ENCODE data around the gene LRRC36.
"Not testable (repeated sequence)": the region's sequence is repeated elsewhere in the genome, so short reads cannot be mapped to it uniquely, and the experiment has no call there.

Gene LRRC36

DNA sequence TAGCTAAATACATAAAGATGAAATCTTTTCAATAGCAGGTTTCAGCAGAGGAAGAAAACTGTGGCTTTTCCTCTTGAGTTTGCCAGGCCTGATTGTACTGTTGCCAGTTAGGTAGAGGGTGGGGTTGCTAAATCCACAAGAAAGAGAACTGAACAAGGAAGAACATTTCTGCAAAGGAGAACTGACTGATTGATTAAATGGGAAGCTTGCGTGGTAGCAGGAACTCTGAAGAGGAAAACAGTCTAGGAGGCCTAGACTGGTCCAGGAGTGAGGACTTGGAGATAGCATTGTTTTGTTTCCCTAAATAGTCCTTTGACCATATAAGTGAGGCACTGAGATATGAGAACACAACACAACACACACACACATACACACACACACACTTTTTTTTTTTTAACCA lies 18.8 kb downstream of the LRRC36 start:
- no peak for DNase-seq

- DNase-seq, result no peak
Measured at GRCh38 chr16:67346341-67346740, 19.7 kb downstream of the LRRC36 start.

DNA sequence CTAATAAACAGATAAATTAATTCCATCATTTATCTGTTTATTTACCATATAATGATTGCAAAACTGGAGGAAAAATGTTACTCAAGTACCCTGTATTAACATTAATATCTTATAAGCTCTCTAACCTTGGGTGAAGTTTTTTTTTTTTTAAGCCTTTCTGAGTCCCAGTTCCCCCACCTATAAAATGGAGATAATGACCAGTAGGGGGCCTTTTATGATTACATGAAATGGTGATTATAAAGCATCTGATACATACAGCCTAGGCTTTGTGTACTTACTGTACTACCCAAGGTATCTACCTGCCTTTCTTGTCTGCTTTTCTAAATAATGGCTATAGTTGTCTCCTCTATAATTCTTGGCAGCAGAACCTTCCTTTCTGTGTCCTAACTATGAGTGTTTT lies 22.6 kb downstream of the LRRC36 start:
- no peak for DNase-seq

- DNase-seq, result no peak
Measured at GRCh38 chr16:67350324-67350723, 23.7 kb downstream of the LRRC36 start.

DNA sequence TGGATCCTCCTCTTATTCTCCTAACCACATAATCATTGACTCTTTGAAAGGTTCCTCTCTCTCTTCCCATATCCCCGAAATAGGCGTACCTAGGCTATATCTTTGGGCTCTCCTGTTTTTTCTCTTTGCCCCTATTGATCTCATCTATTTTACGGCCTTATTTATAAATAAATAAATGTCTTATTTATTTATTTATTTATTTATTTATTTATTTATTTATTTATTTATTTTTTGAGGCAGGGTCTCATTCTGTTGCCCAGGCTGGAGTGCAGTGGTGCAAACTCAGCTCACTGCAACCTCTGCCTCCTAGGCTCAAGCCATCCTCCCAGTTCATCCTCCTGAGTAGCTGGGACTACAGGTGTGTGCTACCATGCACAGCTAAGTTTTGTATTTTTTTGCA lies 25.8 kb downstream of the LRRC36 start:
- DNase-seq, result not testable (repeated sequence)

DNA sequence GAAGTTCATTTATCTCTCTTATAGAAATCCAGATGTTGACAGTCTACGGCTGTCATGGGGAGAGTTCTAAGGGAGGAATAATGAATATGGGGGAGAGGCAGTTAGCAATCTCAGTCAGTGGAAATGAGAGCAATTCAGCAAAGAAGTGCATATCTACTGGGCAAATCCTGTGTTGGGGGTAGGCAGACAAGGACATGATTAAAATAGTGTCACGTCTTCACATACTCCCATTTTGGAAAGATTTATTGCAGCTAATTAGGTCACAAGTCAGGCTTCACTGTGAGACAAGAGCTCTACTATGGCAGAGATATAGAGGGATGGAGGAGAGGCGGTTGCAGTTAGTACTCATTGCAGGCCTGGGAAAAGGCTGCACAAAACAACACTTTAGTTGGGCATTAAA lies 29.8 kb downstream of the LRRC36 start:
- DNase-seq, result no peak

DNA sequence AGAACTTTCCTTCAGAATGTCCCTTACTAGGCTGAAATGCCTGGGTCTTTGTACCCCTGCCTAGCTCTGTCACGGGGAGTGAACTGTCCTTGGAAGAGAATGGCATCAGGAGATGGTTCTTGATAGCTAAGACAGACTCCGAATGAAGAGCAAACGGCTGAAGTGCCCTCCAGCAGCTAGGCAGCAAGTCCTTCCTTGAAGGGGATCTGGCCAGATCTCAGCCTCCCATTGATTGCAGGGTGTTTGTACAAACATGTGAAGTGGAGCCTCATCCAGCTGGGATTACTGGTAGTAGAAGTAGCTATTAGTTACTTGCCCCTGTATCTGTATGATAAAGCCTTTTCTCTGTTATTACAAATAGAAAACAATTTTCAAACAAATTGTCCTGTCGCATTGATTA lies 30.9 kb downstream of the LRRC36 start:
- DNase-seq, result no peak

GRCh38 chr16:67359540-67360269 lies 33.1 kb downstream of the LRRC36 start:
- not testable (repeated sequence) for DNase-seq

GRCh38 chr16:67361038-67361437 lies 34.4 kb downstream of the LRRC36 start:
- no peak for DNase-seq

DNA sequence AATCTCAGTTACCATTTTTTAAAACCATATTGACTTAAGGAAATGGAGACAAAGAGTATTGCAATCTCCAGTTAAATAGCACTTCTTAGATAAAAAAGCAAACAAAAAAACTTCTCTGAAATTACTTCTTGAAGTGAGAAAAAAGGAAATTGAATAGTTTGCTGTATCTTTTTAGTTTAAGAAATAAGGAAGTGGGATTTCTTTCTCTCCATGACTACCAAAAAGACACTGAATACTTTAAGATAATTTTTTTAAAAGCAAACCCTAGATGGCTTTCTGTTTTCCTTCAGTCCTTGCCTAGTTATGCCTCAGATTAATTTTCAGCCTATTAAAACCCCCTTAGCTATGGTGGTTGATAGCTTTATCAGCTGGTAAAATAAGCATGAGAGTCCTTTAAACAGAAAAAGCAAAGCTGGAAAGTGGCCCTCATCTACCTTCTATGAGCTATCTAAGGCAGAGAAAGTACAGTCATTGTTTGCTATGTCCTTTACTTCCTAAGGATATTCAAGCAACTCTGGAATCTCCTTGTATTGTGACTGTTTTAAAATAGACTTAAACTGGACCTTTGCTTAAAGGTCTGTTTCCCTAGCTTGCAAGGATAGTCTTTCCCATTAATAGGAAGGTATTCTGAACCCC lies 38.1 kb downstream of the LRRC36 start:
- DNase-seq, result no peak

DNA sequence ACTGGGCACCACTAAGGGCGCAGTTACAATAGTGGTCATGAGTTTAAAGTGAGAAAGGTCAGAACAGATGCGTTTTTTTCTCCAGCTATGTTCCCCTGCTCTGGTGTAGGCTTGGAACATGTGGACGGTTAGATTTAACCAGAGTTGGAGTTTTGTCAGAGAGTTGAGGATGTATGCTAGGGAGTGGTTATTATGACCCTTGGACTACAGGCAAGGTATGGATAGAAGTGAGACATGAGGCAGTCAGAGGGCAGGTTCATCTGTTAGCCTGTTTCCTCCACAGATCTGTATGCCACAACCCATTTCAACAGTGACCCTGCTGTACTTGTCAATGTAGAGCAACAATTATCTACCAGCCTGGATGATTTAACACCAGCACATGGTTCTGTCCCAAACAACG lies 44.0 kb downstream of the LRRC36 start:
- no peak for DNase-seq

DNA sequence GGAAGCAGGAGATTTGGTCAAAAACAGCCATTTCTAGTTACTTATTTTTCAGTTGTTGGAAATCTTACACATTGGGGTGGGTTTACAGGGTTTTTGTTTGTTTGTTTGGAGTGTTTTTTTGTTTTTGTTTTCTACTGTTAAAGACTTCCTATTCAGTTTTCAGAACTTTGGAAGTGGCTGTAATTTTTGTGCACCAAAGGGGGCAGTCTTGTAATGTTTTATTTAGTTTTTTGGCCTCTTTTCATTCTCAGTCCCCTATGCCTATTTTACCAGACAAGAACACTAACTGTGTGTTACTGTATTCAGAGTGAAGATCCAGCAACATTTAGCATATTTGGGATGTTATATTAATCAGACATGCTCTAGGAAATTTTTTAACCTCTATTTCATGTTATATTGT lies 46.0 kb downstream of the LRRC36 start:
- no peak for DNase-seq

DNA sequence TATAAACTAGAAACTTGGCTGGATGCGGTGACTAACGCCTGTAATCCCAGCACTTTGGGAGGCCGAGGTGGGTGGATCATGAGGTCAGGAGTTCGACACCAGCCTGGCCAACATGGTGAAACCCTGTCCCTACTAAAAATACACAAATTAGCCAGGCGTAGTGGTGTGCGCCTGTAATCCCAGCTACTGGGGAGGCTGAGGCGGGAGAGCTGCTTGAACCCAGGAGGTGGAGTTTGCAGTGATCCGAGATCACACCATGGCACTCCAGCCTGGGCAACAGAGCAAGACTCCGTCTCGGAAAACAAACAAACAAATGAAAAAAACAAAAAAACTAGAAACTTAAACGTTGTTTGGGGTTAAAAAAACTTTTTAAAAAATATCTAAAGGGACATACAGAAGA lies 49.4 kb downstream of the LRRC36 start:
- DNase-seq, result not testable (repeated sequence)

DNA sequence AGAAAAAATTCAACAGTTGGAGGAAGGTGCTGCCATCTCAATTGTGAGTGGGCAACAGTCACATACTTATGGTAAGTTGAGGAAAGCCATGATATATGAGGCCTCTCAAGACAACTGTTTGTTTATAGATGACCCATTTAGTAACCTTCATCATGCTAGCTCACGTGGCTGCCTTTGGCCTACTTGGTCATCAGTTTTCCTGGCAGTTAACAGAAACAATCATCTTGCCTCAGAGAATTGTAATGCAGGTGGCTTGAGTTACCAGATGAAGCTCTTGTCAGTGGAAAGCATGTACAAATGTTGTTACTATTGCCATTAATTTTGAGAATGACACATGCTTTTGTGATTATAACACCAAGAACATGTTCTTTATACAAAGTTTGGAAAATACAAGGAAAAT lies 52.0 kb downstream of the LRRC36 start:
- DNase-seq, result no peak

GRCh38 chr16:67383284-67383683 lies 56.7 kb downstream of the LRRC36 start:
- DNase-seq, result no peak

- DNase-seq, result no peak
Measured at GRCh38 chr16:67384778-67385510, 58.3 kb downstream of the LRRC36 start.

DNA sequence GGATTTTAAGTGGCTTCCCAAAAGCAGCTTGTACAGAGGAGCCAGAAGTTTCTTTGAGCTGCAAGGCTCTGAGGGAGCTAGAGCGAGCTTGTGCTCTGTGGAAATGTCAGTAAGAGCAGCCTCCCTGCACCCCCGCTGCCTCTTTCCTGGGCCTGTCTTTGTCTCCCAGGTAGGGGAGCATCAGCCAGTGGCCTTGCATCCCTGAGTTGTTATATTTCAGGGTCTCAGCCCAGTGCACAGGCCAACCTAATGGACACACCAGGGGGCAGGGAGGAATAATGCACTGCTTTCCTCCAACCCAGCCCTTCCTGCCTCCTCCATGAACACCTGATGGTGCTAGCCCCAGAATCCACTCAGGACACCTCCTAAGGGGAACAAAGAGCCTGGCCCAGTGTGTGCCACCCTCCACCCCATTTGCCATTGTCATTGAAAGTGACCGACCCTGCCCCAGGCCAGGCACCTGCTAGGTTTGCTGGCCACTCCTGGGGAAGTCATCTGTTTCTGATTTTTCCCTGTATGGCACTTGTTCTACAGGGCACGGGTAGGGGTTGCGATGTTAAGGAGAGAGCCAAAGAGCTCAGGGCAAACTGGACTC lies 60.3 kb downstream of the LRRC36 start:
- no peak for DNase-seq

GRCh38 chr16:67387479-67388079 lies 61.0 kb downstream of the LRRC36 start:
- no peak for DNase-seq

GRCh38 chr16:67388191-67388590 lies 61.6 kb downstream of the LRRC36 start:
- no peak for DNase-seq

DNA sequence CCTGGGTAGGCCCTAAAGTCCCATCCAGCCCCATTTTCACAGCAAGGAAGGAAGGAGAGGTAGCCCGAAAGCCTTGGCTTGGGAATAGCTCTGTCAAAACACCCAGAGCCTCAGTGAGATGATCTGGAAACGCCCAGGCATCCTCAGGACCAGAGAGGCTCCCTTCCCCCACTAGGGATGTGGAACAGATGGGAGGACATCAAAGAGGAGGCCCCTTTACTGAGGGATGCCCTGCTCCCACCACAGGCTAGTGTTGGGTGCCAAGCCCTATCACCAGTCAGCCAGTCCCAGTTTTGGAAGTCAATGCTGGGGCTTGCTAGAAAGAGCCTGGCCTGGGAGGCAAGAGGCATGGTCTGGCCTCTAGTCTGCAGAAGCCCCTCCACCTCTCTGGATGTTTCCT lies 62.0 kb downstream of the LRRC36 start:
- DNase-seq, result no peak

- DNase-seq, result no peak
Measured at GRCh38 chr16:67389911-67390815, 63.5 kb downstream of the LRRC36 start.

DNA sequence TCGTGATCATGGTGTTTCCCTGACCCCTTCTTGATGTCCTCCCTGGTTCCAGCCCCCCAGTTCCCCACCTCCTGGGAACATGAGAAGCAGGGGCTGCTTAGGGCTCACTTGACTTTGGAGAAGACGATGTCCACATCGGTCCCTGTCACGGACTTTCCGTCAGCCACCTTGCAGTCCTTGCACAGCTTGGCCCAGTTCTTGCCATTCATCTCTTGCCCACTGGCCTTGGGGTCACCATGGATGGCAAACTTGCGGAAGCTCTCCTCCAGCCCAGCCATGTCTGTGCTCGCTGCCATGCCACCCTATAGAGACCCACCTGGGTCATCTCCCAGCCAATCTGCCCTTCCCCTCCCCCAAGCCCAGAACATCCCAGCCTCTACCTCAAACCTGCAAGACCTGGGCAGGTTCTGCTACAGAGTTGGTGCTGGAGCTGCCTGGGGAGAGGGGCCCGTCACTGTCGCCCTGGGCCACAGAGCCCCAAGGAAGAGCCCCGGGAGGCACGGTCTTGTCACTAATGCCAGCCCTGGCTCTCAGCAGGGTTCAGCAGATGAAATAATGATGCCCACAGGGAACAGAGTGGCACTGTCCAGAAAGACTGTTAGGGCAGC lies 64.3 kb downstream of the LRRC36 start:
- DNase-seq, result no peak
